Left lung (tissue), 10 donors: Measurements from ENCODE around the gene SH3TC1. TPM values are rescaled to one million over a fixed set of nuclear protein-coding genes. Genes with fewer than 3 reads are reported as not detected.

ENCODE experiments used
- ATAC-seq: fragments of 200-7000 bp; cut with Tn5 transposase; one replicate; pipeline ENCODE4 v1.9.1; 2020; ENCODE audit warnings: moderate library complexity
- DNase-seq, 4 donors: peaks; one replicate each; pipeline ENCODE4 v3.0.0-alpha.2; 2013 to 2020
- H3K27ac ChIP-seq, 2 donors: fragments of 200-600 bp; sonication (generic) in 1 of 2; one replicate each; pipeline versions ENCODE4 v1.5.0 to v1.8.0; 2020 to 2021
- H3K27me3 ChIP-seq, 2 donors: fragments of 200-600 bp; sonication (generic) in 1 of 2; one replicate each; pipeline versions ENCODE4 v1.5.0 to v1.8.0; 2020 to 2021
- H3K36me3 ChIP-seq, 2 donors: fragments of 200-600 bp; sonication (generic) in 1 of 2; one replicate each; pipeline versions ENCODE4 v1.5.0 to v1.8.0; 2020 to 2021
- H3K4me1 ChIP-seq, 2 donors: fragments of 200-600 bp; one replicate each; pipeline ENCODE4 v1.8.0; 2021
- H3K4me3 ChIP-seq, 2 donors: fragments of 200-600 bp; sonication (generic) in 1 of 2; one replicate each; pipeline versions ENCODE4 v1.5.0 to v1.8.0; 2020 to 2021; ENCODE audit warnings: mild to moderate bottlenecking in 1 of 2
- H3K9me3 ChIP-seq, 2 donors: fragments of 200-600 bp; sonication (generic) in 1 of 2; one replicate each; pipeline versions ENCODE4 v1.5.0 to v1.8.0; 2020 to 2021
- CTCF ChIP-seq, 2 donors: fragments of 200-600 bp; sonication (generic) in 1 of 2; IDR thresholded peaks; one replicate each; pipeline versions ENCODE4 v1.5.0 to v1.8.0; 2021; ENCODE audit warnings: antibody characterized with exemption in 2 of 2
- intact Hi-C, 2 donors: fragments of 100-400 bp; cut with DNase I; formaldehyde crosslinking; loops; one replicate each; pipeline versions ENCODE4 v1.11.2 to v1.14.2; 2022
- polyA plus RNA-seq, 6 donors: library from polyadenylated mRNA; unstranded; fragments of 120-200 nt; gene quantifications; one replicate each; pipeline ENCODE4 v1.2.1, GENCODE V29; 2013; ENCODE audit not compliant: insufficient read length in 6 of 6
- total RNA-seq, 2 donors: library from RNA; stranded (reverse); fragmentation: NEBNext Ultra II Directional; extraction: Animal tissue kit (Norgen Biotek cat#: 25700); gene quantifications; one replicate each; pipeline ENCODE4 v1.2.1, GENCODE V29; 2021
- donor health status: DM: no; HTN: yes; CAD: no.
- donor health status: DM: no; HTN: no; CAD: no.

Gene SH3TC1
- total and polyA plus RNA-seq, 8 donors, result 22.0 to 46.1 (median 28.3) TPM

GRCh38 chr4:8281519-8282133 lies 82.5 kb downstream of the SH3TC1 start:
- H3K27ac ChIP-seq, result no peak overlapping the region
- no peaks in the 10 kb centered on the region for H3K36me3 ChIP-seq
- DNase-seq, result peak; percentile 49 to 79 (median 64)
- intact Hi-C loops, result no loop called here
- H3K4me3 ChIP-seq, result no peak overlapping the region
- no peaks in the 10 kb centered on the region for H3K9me3 ChIP-seq
- H3K27me3 ChIP-seq, result no peaks in the 10 kb centered on the region
- TF ChIP-seq CTCF (IDR thresholded peaks at IDR 0.05), result no peak
- H3K4me1 ChIP-seq, result peaks cover 3 to 34% of the 10 kb centered on the region in 2 donors
- ATAC-seq, result peak; percentile 38

- H3K27ac ChIP-seq, result no peak overlapping the region
- no peak for ATAC-seq
These were observed 83.1 kb downstream of the SH3TC1 start for GRCh38 chr4:8282134-8282641.

GRCh38 chr4:8282742-8283141 lies 83.7 kb downstream of the SH3TC1 start:
- H3K27ac ChIP-seq, result no peak overlapping the region
- DNase-seq (peak in 1 of 4 donors; percentile 58), ATAC-seq (no peak)
- peaks cover 3 to 28% of the 10 kb centered on the region in 2 donors for H3K4me1 ChIP-seq
- no peaks in the 10 kb centered on the region for H3K27me3 ChIP-seq
- intact Hi-C loops, result no loop called here
- TF ChIP-seq CTCF (IDR thresholded peaks at IDR 0.05), result no peak
- no peaks in the 10 kb centered on the region for H3K36me3 ChIP-seq
- H3K4me3 ChIP-seq, result no peak overlapping the region
- no peaks in the 10 kb centered on the region for H3K9me3 ChIP-seq

More at GRCh38 chr4:8282134-8282641, 83.1 kb downstream of the SH3TC1 start:
- no peaks in the 10 kb centered on the region for H3K36me3 ChIP-seq
- H3K27me3 ChIP-seq, result no peaks in the 10 kb centered on the region
- intact Hi-C loops, result no loop called here
- no peak overlapping the region for H3K4me3 ChIP-seq
- H3K9me3 ChIP-seq, result no peaks in the 10 kb centered on the region
- no peak for TF ChIP-seq CTCF (IDR thresholded peaks at IDR 0.05)
- peak in 1 of 4 donors; percentile 43 for DNase-seq
- peaks cover 3 to 28% of the 10 kb centered on the region in 2 donors for H3K4me1 ChIP-seq

GRCh38 chr4:8283161-8283560 lies 84.1 kb downstream of the SH3TC1 start:
- Histone ChIP-seq H3K4me3 (no peak overlapping the region), H3K36me3 (no peaks in the 10 kb centered on the region), H3K27me3 (no peaks in the 10 kb centered on the region), H3K9me3 (no peaks in the 10 kb centered on the region), H3K4me1 (peaks cover 3 to 24% of the 10 kb centered on the region in 2 donors), H3K27ac (no peak overlapping the region)
- ATAC-seq (no peak), DNase-seq (peak in 1 of 4 donors; percentile 51)
- no peak for TF ChIP-seq CTCF (IDR thresholded peaks at IDR 0.05)
- intact Hi-C loops, result no loop called here

GRCh38 chr4:8283631-8284121 lies 84.6 kb downstream of the SH3TC1 start:
- ATAC-seq, result no peak
- no peak overlapping the region for H3K4me3 ChIP-seq
- H3K27ac ChIP-seq, result no peak overlapping the region
- TF ChIP-seq CTCF (IDR thresholded peaks at IDR 0.05), result no peak
- H3K9me3 ChIP-seq, result no peaks in the 10 kb centered on the region
- intact Hi-C loops, result no loop called here
- H3K4me1 ChIP-seq, result peaks cover under 1 to 19% of the 10 kb centered on the region in 2 donors
- peak in 1 of 4 donors; percentile 77 for DNase-seq
- no peaks in the 10 kb centered on the region for H3K27me3 ChIP-seq
- no peaks in the 10 kb centered on the region for H3K36me3 ChIP-seq
